Esophagus (tissue), 2 donors: ENCODE data around the gene RPS27L. TPM values are rescaled to one million over a fixed set of nuclear protein-coding genes. Genes with fewer than 3 reads are reported as not detected.

Source experiments
- H3K27ac ChIP-seq, 2 donors: one replicate each; pipeline ENCODE4 v1.5.1; 2013; ENCODE audit warnings: low read depth in 2 of 2, mild to moderate bottlenecking in 2 of 2, inconsistent platforms in 1 of 2, low read length in 1 of 2, moderate library complexity in 1 of 2
- H3K27me3 ChIP-seq, 2 donors: one replicate each; pipeline ENCODE4 v1.6.1; 2013; ENCODE audit warnings: low read length in 2 of 2, control low read depth in 1 of 2, mild to moderate bottlenecking in 1 of 2; ENCODE audit not compliant: insufficient read depth in 2 of 2, control insufficient read depth in 1 of 2
- H3K36me3 ChIP-seq, 2 donors: one replicate each; pipeline ENCODE4 v1.6.1; 2013; ENCODE audit warnings: low read length in 1 of 2; ENCODE audit not compliant: control insufficient read depth in 2 of 2, insufficient read depth in 2 of 2
- H3K4me1 ChIP-seq, 2 donors: one replicate each; pipeline ENCODE4 v1.6.1; 2013; ENCODE audit warnings: low read length in 1 of 2; ENCODE audit not compliant: control insufficient read depth in 2 of 2, insufficient read depth in 2 of 2
- H3K4me3 ChIP-seq, 2 donors: one replicate each; pipeline ENCODE4 v1.5.1; 2013; ENCODE audit warnings: low read length in 2 of 2, mild to moderate bottlenecking in 2 of 2, low read depth in 1 of 2, moderate library complexity in 1 of 2
- H3K9me3 ChIP-seq, 2 donors: one replicate each; pipeline ENCODE4 v1.6.1; 2013; ENCODE audit warnings: mild to moderate bottlenecking in 2 of 2, low read depth in 1 of 2, low read length in 1 of 2, moderate library complexity in 1 of 2; ENCODE audit not compliant: control insufficient read depth in 2 of 2, insufficient read depth in 1 of 2
- WGBS, 2 donors: extraction: QIAGEN DNeasy Blood & Tissue Kit; methylation state at CpG; one replicate each; pipeline ENCODE4 v1.1.7; 2013; 5-methylcytosine and 5-hydroxymethylcytosine counted together
- polyA plus RNA-seq, 2 donors: library from polyadenylated mRNA; stranded (reverse); fragments of 200-250 nt; gene quantifications; one replicate each; pipeline ENCODE4 v1.2.3, GENCODE V29; 2013
- donor health status: healthy with polysubstance abuse.
- donor health status: Bipolar disorder and iron deficiency.

RPS27L gene
- polyA plus RNA-seq, 2 donors, result 55.1 to 59.5 TPM

GRCh38 chr15:63151665-63152064 is 5.6 kb downstream of the RPS27L start:
- Histone ChIP-seq H3K27ac (no peak overlapping the region), H3K36me3 (no peaks in the 10 kb centered on the region), H3K4me1 (no peaks in the 10 kb centered on the region), H3K27me3 (no peaks in the 10 kb centered on the region), H3K9me3 (no peaks in the 10 kb centered on the region), H3K4me3 (no peak overlapping the region)
- 90 to 93% methylated on average over 1 of the region's 1 CpG for WGBS, 2 donors

- Histone ChIP-seq H3K9me3 (no peaks in the 10 kb centered on the region), H3K27me3 (no peaks in the 10 kb centered on the region), H3K27ac (no peak overlapping the region), H3K4me3 (no peak overlapping the region), H3K36me3 (peaks cover 0 to 2% of the 10 kb centered on the region in 2 donors), H3K4me1 (no peaks in the 10 kb centered on the region)
- WGBS, 2 donors, result 77 to 79% methylated on average over 3 of the region's 3 CpGs
Measured at GRCh38 chr15:63146684-63147083, 10.6 kb downstream of the RPS27L start.

GRCh38 chr15:63145426-63145825 is 11.9 kb downstream of the RPS27L start:
- H3K27ac ChIP-seq, result no peak overlapping the region
- 91 to 92% methylated on average over 2 of the region's 2 CpGs for WGBS, 2 donors
- no peak overlapping the region for H3K4me3 ChIP-seq
- no peaks in the 10 kb centered on the region for H3K27me3 ChIP-seq
- H3K9me3 ChIP-seq, result no peaks in the 10 kb centered on the region
- no peaks in the 10 kb centered on the region for H3K4me1 ChIP-seq
- peaks cover 0 to 2% of the 10 kb centered on the region in 2 donors for H3K36me3 ChIP-seq

- H3K36me3 ChIP-seq, result peaks cover 0 to 2% of the 10 kb centered on the region in 2 donors
- no peaks in the 10 kb centered on the region for H3K9me3 ChIP-seq
- 92 to 93% methylated on average over 2 of the region's 2 CpGs for WGBS, 2 donors
- H3K27ac ChIP-seq, result no peak overlapping the region
- no peak overlapping the region for H3K4me3 ChIP-seq
- H3K27me3 ChIP-seq, result no peaks in the 10 kb centered on the region
- no peaks in the 10 kb centered on the region for H3K4me1 ChIP-seq
Measured at GRCh38 chr15:63140936-63141335, 16.3 kb downstream of the RPS27L start.

DNA sequence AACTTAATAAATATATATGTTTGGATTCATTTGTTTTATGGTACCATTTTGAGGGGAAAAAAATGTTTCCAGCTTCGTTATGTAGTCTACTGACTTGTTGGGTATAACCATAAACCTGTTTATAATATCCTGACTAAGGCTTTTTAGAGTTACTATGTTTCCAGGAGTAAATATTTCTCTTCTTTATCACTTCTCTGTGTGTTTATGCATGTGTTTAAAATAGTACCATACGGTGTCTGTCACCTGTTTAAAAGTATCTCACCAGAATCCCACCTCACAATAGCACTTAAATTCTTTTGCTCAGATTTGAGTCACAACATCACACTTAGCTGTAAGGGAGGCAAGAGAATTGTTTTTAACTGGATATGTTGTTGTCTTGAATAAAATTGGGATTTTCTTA is 20.5 kb downstream of the RPS27L start:
- WGBS, 2 donors, result 81 to 94% methylated on average over 2 of the region's 2 CpGs
- no peak overlapping the region for H3K27ac ChIP-seq
- H3K4me3 ChIP-seq, result no peak overlapping the region
- H3K27me3 ChIP-seq, result no peaks in the 10 kb centered on the region
- H3K9me3 ChIP-seq, result no peaks in the 10 kb centered on the region
- H3K4me1 ChIP-seq, result no peaks in the 10 kb centered on the region
- no peaks in the 10 kb centered on the region for H3K36me3 ChIP-seq

DNA sequence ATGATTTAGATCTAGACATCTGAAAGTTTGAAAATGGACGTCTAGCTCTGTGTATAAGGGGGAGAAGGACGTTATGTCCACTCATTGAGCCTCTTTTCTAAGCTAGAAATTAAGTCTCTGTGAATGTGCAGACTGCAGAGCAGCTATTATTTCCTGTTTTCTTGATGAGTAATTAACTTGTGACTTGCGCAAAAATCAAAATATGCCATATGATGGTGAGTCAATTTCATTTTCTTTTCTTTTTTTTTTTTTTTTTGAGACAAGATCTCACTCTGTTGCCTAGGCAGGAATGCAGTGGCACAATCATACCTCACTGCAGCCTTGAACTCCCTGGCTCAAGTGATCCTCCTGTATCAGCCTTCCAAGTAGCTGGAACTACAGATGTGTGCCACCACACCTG is 21.5 kb downstream of the RPS27L start:
- no peaks in the 10 kb centered on the region for H3K36me3 ChIP-seq
- no peaks in the 10 kb centered on the region for H3K4me1 ChIP-seq
- H3K4me3 ChIP-seq, result no peak overlapping the region
- H3K9me3 ChIP-seq, result no peaks in the 10 kb centered on the region
- 60 to 78% methylated on average over 3 of the region's 3 CpGs for WGBS, 2 donors
- no peaks in the 10 kb centered on the region for H3K27me3 ChIP-seq
- no peak overlapping the region for H3K27ac ChIP-seq

DNA sequence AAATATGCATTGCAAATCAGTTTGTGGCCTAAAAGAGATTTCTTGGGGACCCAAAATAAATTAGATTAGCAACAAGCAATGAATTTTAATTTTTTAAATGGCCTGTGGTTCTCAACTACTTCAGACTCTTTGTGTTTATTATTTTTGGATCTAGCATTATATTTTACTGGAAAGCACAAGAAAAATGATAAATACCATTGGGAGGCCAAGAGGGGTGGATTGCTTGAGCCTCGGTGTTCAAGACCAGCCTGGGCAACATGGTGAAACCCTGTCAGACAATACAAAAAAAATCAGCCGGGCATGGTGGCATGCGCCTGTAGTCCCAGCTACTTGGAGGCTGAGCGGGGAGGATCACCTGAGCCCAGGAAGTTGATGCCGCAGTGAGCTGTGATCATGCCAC is 22.0 kb downstream of the RPS27L start:
- H3K9me3 ChIP-seq, result no peaks in the 10 kb centered on the region
- WGBS, 2 donors, result 87 to 95% methylated on average over 5 of the region's 5 CpGs
- H3K27me3 ChIP-seq, result no peaks in the 10 kb centered on the region
- H3K36me3 ChIP-seq, result no peaks in the 10 kb centered on the region
- no peak overlapping the region for H3K27ac ChIP-seq
- H3K4me1 ChIP-seq, result no peaks in the 10 kb centered on the region
- H3K4me3 ChIP-seq, result no peak overlapping the region

DNA sequence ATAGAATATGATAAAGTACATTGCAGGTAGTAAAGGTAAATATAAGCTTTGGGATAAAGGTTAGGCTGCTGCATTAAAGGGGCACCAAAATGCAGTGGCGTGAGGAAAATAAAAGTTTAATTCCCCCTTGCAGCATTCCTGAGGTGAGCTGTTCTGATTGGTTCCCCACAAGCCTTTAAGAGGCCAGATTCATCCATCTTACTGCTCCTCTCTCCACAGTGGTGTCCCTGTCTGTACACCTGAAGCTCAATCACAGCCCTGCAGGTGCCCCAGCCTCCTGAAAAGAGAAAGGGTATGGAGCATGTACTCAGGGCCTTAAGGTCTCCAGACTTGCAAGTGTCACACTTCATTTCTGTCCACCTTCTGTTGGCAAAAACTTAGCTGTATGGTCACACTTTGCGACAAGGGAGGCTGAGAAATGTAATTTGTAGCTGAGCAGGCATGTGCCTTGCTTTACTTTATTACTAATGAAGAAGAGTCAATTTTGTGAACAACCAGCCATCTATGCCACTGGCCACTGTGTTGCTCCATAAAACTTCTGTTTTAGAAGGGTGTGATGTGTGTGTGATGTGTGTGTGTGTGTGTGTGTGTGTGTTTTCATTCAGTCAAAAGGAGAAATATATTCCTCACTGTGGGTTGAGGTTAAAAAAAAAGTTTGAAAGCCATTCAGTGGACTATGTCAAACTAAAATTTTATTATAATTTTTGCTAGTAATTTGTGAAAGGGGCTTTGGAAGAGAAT is 22.9 kb downstream of the RPS27L start:
- 96 to 100% methylated on average over 2 of the region's 2 CpGs for WGBS, 2 donors
- Histone ChIP-seq H3K36me3 (no peaks in the 10 kb centered on the region), H3K27ac (no peak overlapping the region)

DNA sequence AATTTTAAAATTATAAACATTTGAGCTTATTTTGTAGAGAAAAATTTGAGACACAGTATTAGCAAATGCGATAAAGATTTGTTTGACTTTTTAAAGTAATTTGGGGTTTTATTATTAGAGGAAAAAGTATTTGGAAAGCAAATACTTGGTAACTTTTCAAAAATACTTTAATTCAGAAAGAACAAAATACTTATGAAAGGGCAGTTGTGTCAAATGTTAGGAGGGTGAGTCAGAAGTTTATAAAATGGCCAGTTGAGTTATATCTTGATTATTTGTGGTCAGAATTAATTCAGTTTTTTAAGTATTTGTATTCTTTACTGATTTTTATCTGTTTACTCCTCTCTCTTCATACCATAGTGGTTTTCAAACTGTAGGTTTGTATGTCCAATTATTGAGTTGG is 23.5 kb downstream of the RPS27L start:
- Histone ChIP-seq H3K27ac (no peak overlapping the region), H3K9me3 (no peaks in the 10 kb centered on the region), H3K27me3 (no peaks in the 10 kb centered on the region), H3K36me3 (no peaks in the 10 kb centered on the region), H3K4me1 (no peaks in the 10 kb centered on the region), H3K4me3 (no peak overlapping the region)
- WGBS, 2 donors, result 53 to 68% methylated on average over 1 of the region's 1 CpG

More for the DNA sequence above, 22.9 kb downstream of the RPS27L start:
- Histone ChIP-seq H3K9me3 (no peaks in the 10 kb centered on the region), H3K4me1 (no peaks in the 10 kb centered on the region), H3K27me3 (no peaks in the 10 kb centered on the region), H3K4me3 (no peak overlapping the region)

DNA sequence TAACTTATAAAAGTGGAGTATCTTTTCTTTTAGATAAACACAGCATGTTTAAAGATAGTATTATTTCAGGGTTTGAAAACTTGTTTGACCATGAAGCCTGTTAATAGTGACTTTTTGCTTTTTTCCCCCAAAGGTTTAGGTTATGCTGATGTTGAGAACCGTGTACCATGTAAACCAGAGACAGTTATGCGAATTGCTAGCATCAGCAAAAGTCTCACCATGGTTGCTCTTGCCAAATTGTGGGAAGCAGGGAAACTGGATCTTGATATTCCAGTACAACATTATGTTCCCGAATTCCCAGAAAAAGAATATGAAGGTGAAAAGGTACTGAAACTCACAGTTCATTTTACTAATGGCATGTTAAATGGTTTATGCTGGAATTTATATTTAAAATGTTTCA is 30.6 kb downstream of the RPS27L start:
- WGBS, 2 donors, result 81 to 87% methylated on average over 3 of the region's 3 CpGs
- no peaks in the 10 kb centered on the region for H3K9me3 ChIP-seq
- H3K4me3 ChIP-seq, result no peak overlapping the region
- no peaks in the 10 kb centered on the region for H3K4me1 ChIP-seq
- no peak overlapping the region for H3K27ac ChIP-seq
- H3K36me3 ChIP-seq, result peaks cover 0 to 2% of the 10 kb centered on the region in 2 donors
- no peaks in the 10 kb centered on the region for H3K27me3 ChIP-seq
